ENCODE results near the gene PNN.
"Not testable (repeated sequence)": the region's sequence is repeated elsewhere in the genome, so short reads cannot be mapped to it uniquely, and the experiment has no call there.

PNN gene

GRCh38 chr14:39174560-39175444 is at the start of gene PNN:
Gene PNN (plus strand): TSS chr14:39175254. CDS start chr14:39175280, 26 bp downstream.
- TF ChIP-seq CTCF (IDR thresholded peaks at IDR 0.05; ENCODE audit: poor library complexity, severe bottlenecking), result no peak
- no peaks in the 10 kb centered on the region for H3K9me3 ChIP-seq (ENCODE audit: severe bottlenecking)
- peaks cover 43% of the 10 kb centered on the region for H3K36me3 ChIP-seq (ENCODE audit: low read depth)
- peak; percentile 94 for ATAC-seq (ENCODE audit: low read depth)
- peak within 1 kb of the TSS; percentile 70 for H3K4me3 ChIP-seq (ENCODE audit: severe bottlenecking)
- DNase-seq (ENCODE audit: low spot score), result peak; percentile 99
- H3K4me1 ChIP-seq (ENCODE audit: insufficient read depth, poor library complexity, severe bottlenecking), result peaks cover 10% of the 10 kb centered on the region
- no peaks in the 10 kb centered on the region for H3K27me3 ChIP-seq (ENCODE audit: insufficient read depth, poor library complexity, severe bottlenecking)
- H3K27ac ChIP-seq (ENCODE audit: poor library complexity, severe bottlenecking), result peak within 1 kb of the TSS; percentile 80

- not testable (repeated sequence) for H3K9me3 ChIP-seq (ENCODE audit: severe bottlenecking); H3K27ac ChIP-seq (ENCODE audit: poor library complexity, severe bottlenecking)
- peaks cover 58% of the 10 kb centered on the region for H3K36me3 ChIP-seq (ENCODE audit: low read depth)
Observed at GRCh38 chr14:39137835-39138234, 37.2 kb upstream of the PNN start.

GRCh38 chr14:39138440-39138839 is 36.6 kb upstream of the PNN start:
- no peaks in the 10 kb centered on the region for H3K4me1 ChIP-seq (ENCODE audit: insufficient read depth, poor library complexity, severe bottlenecking)
- peaks cover 51% of the 10 kb centered on the region for H3K36me3 ChIP-seq (ENCODE audit: low read depth)
- DNase-seq (ENCODE audit: low spot score) (no peak), ATAC-seq (ENCODE audit: low read depth) (no peak)
- no peaks in the 10 kb centered on the region for H3K27me3 ChIP-seq (ENCODE audit: insufficient read depth, poor library complexity, severe bottlenecking)
- H3K4me3 ChIP-seq (ENCODE audit: severe bottlenecking), result no peak overlapping the region
- H3K27ac ChIP-seq (ENCODE audit: poor library complexity, severe bottlenecking), result no peak overlapping the region
- no peaks in the 10 kb centered on the region for H3K9me3 ChIP-seq (ENCODE audit: severe bottlenecking)
- no peak for TF ChIP-seq CTCF (IDR thresholded peaks at IDR 0.05; ENCODE audit: poor library complexity, severe bottlenecking)

More at GRCh38 chr14:39137835-39138234, 37.2 kb upstream of the PNN start:
- not testable (repeated sequence) for ATAC-seq (ENCODE audit: low read depth); H3K27me3 ChIP-seq (ENCODE audit: insufficient read depth, poor library complexity, severe bottlenecking); H3K4me3 ChIP-seq (ENCODE audit: severe bottlenecking); H3K4me1 ChIP-seq (ENCODE audit: insufficient read depth, poor library complexity, severe bottlenecking); DNase-seq (ENCODE audit: low spot score)

- H3K4me1 ChIP-seq (ENCODE audit: insufficient read depth, poor library complexity, severe bottlenecking), result no peaks in the 10 kb centered on the region
- H3K9me3 ChIP-seq (ENCODE audit: severe bottlenecking), result no peaks in the 10 kb centered on the region
- H3K27me3 ChIP-seq (ENCODE audit: insufficient read depth, poor library complexity, severe bottlenecking), result no peaks in the 10 kb centered on the region
- no peak for ATAC-seq (ENCODE audit: low read depth)
- peaks cover 34% of the 10 kb centered on the region for H3K36me3 ChIP-seq (ENCODE audit: low read depth)
- no peak overlapping the region for H3K27ac ChIP-seq (ENCODE audit: poor library complexity, severe bottlenecking)
- H3K4me3 ChIP-seq (ENCODE audit: severe bottlenecking), result no peak overlapping the region
- no peak for DNase-seq (ENCODE audit: low spot score)
- TF ChIP-seq CTCF (IDR thresholded peaks at IDR 0.05; ENCODE audit: poor library complexity, severe bottlenecking), result no peak
Observed at GRCh38 chr14:39140170-39140569, 34.9 kb upstream of the PNN start.

GRCh38 chr14:39141623-39142022 is 33.4 kb upstream of the PNN start:
- H3K27me3 ChIP-seq (ENCODE audit: insufficient read depth, poor library complexity, severe bottlenecking); ATAC-seq (ENCODE audit: low read depth); H3K4me3 ChIP-seq (ENCODE audit: severe bottlenecking); H3K4me1 ChIP-seq (ENCODE audit: insufficient read depth, poor library complexity, severe bottlenecking); H3K9me3 ChIP-seq (ENCODE audit: severe bottlenecking); DNase-seq (ENCODE audit: low spot score); H3K27ac ChIP-seq (ENCODE audit: poor library complexity, severe bottlenecking): not testable (repeated sequence)
- H3K36me3 ChIP-seq (ENCODE audit: low read depth), result peaks cover 22% of the 10 kb centered on the region

GRCh38 chr14:39143226-39143625 is 31.8 kb upstream of the PNN start:
- not testable (repeated sequence) for H3K9me3 ChIP-seq (ENCODE audit: severe bottlenecking); H3K27me3 ChIP-seq (ENCODE audit: insufficient read depth, poor library complexity, severe bottlenecking); H3K4me1 ChIP-seq (ENCODE audit: insufficient read depth, poor library complexity, severe bottlenecking); ATAC-seq (ENCODE audit: low read depth); H3K27ac ChIP-seq (ENCODE audit: poor library complexity, severe bottlenecking); H3K4me3 ChIP-seq (ENCODE audit: severe bottlenecking); DNase-seq (ENCODE audit: low spot score)
- peaks cover 12% of the 10 kb centered on the region for H3K36me3 ChIP-seq (ENCODE audit: low read depth)

Data from RWPE2 (cell line).